ENCODE results near the gene NFE2. TPM values are rescaled to one million over a fixed set of nuclear protein-coding genes. Genes with fewer than 3 reads are reported as not detected.
"Not testable (repeated sequence)": the region's sequence is repeated elsewhere in the genome, so short reads cannot be mapped to it uniquely, and the experiment has no call there.

NFE2 gene
- total RNA-seq, 1 donor from 2014 or later = 0.45 TPM

DNA sequence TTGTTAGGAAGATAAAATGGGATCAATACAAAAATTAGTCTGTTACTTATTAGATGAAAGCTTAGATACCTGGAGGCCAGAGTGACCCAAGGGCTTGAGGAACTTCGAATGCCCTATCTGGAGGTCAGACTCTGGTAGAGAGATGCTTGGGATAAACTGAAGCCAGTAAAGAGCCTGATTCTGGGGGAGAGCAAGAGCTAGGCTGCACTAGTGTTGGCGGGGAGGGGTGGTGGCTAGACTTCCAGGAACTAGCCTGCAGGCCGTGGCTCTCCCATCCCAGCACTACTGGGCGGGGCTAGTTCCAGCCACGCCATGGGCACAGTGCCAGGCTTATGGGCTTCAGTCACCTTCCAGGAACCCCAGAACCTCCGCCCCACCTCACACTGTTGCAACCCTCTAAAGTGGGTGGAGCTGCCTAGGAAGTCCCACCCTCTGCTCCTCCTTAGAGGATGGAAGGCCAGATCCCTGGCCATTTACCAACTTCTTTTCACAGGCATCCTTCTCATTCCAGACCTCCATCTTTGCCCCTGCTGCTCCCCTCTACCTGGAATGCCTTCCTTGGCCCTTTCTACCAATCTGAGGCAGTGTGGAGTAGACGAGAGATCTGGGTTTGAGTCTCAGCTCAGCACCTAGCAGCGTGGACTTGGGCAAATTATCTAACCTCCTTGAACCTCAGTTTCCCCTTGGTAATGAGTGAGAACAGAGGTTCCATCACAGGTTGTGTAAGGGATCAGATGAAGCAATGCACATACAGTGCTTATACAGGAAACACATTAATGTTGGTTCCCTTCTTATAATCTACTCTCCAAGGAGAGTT is 6.3 kb upstream of the NFE2 start:
- DNase-seq (ENCODE audit: low read depth) = peak; percentile 94

DNA sequence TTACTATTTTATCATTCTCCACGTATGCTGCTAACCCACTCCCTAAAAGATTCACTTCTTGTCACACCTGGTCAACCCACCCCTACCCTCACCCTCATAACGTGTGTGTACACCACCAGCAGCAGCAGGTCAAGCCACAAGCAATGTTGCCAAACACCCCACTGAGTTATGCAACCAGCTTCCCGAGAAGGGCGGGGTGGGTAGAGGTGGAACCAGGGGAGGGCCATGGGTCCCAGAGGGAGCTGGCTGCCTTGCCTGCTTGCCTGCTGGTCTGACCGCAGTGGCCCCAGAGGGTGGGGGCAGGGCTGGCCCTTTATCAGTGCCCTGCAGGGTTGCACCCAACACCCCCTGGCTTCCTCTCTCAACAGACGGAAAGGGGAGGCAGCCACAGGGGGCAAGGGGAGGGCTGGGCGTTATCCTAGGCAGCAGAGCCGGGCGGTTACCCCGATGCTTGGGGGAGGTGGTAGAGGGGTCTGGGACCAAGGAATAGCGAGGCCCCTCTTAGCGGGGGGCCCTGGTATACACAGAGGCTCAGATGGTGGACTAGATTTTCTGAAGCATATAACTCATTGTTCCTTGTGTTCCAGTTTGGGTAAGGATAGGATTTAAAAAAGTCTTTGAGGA is 3.5 kb upstream of the NFE2 start:
- DNase-seq (ENCODE audit: low read depth) = peak; percentile 81

DNA sequence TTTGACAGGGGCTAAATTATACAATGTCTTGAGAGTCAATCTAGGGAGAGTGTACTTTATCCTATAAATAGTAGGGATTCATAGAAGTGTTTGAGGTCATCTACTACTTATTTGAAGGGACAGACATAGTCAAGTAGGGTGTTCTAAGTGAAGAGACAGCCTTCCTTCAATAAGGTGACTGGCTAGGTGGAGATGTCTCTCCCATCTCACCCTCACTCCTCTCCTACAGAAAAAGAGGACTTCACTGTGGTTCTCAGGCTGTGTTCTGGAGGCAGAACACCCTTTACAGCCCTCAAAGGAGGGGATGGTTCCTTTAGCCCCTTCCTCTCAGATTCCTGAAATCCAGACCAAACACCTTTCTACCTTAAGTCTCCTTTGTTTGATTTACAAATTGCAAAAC is 2.8 kb upstream of the NFE2 start:
- DNase-seq (ENCODE audit: low read depth) = no peak

DNA sequence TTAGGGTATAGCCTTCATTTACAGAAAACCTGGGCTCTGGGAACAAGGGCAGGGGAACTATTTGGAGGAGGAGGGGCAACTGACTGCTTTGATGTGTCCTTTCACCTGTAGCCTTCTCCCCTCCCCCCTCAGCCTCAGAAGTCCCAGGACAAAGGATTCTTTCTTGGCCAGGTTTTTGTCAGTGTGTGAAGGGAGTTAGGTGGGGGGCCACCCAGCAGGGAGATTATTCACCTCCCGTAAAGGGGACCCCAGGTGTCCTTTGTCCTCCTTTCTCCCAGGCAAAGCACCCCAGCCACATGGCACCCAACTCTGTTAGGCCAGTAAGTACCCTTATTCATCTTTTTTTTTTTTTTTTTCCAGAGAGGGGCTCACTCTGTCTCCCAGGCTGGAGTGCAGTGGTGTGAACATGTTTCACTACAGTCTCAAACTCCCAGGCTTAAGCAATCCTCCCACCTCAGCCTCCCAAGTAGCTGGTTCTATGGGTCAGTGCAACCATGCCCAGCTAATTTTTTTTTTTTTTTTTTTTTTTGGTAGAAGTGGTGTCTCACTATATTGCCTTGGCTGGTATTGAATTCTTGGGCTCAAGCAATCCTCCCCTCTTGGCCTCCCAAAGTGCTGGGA is 723 bp upstream of the NFE2 start:
- no peak for DNase-seq (ENCODE audit: low read depth)

DNA sequence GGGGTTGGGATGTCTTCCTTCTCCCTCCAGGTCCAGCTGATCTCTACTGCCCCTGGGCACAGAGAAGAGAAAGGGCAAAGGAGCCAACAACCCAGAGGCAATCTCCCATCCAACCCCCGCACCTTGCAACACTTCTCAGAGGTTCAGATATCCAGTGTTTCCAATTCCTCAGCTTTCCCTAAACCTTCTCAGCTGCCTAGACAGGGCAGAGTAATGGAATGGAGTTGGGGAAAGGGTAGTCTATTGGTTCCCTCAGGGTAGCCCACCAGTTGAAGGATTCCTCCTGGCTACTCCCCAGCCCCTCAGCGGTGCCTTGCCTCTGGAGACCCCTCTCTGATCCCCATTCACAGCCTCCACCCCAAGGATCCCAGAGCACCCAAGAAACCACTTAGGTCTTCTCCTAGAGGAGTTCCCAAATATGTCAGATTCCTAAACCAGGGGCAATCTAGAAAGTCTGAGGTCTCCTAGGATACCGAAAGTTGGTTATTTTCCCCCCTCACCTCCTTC is 537 bp downstream of the NFE2 start:
- no peak for DNase-seq (ENCODE audit: low read depth)

DNA sequence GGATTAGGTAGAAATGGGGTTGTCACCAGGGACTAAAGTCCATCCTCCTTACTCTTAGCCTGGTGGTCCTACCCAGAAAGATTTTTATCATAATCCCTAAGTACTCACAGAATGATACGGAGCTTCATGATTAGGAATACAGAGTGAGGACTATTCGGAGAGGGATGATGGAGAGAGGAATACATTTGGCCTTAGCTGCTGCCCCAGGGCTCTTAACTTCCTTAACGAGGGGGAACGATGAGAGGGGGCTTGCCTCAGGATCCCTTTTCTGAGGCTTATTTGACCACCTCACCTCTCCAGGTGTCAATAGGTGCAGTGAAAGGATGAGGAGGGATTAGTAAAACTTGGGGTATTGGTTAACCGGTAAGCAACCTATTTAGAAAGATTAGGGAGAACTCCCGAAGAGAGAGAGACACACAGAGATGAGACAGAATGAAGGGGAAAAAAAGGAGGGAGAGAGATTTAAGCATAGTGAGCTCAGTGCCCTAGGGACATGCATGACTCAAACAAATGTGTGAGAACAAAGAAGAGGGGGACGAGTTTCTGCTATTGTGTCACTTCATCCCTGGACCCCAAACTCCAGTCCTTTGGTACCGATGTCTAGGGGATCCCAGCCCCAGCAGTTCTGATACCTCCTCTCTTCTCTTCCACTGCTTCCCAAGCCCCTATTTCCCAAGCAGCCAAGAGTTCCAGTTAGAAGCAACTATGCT is 1.1 kb downstream of the NFE2 start:
- DNase-seq (ENCODE audit: low read depth) = no peak

DNA sequence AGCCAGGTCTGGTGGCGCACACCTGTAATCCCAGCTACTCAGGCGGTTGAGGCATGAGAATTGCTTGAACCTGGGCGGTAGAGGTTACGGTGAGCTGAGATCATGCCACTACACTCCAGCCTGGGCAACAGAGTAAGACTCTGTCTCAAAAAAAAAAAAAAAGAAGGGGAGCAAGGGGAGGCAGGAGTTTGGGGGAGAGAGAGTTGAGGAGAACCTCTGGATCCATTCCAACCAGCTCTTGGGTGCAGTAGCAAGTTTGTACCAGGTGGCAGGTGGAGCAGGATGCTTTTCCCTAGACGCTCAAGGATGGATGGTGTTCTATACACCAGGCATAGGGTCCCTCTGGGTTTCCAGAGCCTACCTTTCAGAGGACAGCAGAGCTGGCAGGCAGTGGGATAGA is 1.9 kb downstream of the NFE2 start:
- DNase-seq (ENCODE audit: low read depth) = no peak

DNA sequence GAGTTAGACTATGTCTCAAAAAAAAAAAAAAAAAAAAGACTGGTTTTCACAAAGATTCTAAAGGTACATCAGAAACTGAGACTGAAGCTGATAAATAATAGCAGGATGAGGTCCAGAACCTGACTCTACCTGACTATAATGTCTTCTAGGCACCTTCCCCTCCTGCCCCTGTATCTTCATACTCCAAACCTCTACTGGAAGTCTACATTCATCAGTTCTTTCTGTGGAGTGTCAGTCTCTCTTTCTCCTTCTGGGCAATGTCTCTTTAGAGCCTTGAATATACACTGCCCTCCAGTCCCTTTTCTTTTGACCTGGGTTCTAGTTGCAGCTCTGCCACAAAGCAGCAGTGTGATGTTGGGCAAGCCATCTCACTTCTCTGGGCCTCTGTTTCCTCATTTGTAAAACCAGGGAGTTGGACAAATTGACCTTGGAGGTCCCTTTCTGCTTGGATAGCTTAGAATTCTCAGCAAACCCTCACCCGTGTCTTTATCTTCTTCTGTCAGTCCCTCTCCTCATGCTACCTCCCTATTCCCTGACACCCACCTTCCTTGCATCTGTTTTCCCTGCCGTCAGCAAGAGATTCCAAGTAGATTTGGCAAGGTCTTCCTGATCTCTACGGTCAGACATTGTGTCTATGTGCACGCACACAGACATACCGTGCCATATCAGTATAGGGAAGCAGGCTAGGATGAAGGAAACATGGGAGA is 4.3 kb downstream of the NFE2 start:
- DNase-seq (ENCODE audit: low read depth) = no peak

DNA sequence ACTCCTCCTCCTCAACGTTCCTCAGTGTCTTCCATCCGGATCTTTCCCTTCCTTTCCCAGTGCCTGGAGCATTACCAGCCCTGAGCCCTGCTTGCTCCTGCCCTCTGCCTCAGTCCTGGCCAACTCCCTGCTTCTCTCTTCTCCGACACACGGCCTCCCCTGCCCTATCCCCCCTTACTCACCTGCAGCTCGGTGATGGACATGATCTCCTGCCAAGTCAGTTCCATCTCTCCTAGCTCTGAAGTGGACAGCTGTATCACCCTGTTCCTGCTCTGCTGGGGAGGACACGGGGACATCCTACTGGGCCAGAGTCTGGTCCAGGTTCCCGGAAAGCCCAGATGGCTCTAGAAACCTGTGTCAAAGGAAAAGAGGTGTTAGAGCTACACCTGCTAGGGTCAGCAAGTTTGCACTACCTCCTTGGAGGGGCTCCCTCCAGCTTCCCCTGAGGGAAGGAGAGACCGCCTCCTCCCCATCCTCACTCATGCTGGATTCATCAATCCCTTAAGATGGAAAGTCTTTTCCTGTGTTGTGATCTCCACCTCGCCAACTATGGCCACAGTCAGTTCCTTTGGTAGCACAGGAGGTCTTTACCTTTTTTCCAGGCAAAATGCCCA is 5.8 kb downstream of the NFE2 start:
- no peak for DNase-seq (ENCODE audit: low read depth)

DNA sequence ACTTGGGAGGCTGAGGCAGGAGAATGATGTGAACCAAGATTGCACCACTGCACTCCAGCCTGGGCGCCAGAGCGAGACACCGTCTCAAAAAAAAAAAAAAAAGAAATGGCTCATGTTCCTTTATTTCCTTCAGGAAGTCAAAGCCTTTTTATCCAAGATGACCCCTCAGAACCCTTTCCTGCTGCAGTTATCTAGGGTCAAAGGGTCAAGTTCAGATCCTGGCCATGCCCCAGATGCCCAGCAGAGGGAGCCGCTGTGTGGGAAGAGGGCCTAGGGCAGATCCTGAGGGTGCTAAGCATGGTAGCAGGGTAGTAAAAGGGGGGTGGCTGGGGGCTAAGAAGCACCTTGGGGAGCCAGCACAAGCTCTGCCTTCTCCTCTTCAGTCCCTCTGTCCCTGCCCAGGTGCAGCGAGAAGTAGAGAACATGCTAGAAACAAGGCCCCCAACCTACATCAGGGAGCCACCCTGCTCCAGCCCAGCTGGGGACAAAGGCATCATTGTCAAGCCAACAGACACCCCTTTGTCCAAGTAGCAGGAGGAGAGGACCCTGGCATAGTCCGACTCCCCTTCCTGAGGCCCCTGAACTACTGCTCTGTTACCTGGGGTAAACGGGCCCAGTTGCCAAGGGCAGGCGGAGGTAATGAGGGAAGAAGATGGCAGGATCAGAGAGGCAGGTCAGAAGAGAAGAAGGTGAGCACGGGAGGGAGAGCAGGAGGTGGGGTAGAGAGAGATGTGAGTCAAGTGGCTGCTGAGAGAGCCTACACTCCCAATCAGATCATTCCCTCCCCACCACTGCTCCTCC is 6.5 kb downstream of the NFE2 start:
- no peak for DNase-seq (ENCODE audit: low read depth)

DNA sequence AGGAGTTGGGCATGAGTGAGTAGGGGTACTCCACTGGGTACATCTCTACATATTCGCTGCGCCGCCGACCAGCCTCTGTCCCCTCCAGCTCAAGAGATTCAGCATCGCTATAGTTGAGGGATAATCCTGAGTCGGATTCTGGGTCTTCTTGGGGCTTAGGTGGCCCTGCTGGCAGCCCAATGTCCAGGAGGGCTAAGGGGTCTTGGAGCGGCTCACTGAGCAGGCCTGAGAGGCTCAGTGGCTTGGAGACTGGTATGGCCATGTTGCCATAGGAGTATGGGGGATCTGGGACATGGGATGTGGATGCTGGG is 7.9 kb downstream of the NFE2 start:
- no peak for DNase-seq (ENCODE audit: low read depth)

DNA sequence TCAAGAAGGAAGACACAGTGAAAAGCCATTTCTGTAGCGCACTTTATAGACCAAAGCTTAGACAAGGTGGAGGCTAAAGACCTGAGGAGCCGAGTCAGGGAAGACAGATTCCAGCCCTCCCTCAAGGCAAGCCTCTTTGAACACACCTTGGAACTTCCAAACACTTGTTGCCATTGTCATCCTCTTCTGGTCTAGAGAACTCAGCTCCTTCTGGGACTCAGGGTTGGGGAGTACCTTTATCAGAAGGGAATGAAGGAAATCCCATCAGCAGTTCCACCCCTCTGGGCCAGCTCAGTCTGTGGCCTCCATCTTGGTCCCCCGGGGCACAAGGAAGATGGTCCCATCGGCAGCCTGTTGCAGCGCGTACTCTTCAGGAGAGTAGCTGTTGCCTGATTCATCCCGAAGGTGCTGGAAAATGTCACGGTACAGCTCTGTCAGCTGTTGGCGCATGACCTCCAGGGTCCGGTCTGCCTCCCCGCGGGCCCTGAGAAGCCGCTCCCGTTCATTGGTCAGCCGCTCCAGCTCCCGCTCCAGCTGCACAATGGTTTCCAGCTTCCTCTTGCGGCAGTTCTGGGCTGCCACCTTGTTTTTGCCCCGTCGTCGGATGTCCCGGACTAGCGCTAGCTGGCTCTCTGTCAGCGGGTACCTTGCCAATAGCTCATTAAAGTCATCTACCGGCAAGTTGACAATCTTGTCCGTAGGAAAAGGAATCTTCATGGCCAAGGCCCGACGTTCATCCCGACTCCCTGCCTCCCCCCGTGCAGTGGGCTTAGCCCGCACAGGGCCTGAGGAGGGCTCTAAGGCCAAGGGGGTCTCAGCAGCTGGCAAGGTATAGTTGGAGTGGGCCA is 8.5 kb downstream of the NFE2 start:
- DNase-seq (ENCODE audit: low read depth) = no peak

DNA sequence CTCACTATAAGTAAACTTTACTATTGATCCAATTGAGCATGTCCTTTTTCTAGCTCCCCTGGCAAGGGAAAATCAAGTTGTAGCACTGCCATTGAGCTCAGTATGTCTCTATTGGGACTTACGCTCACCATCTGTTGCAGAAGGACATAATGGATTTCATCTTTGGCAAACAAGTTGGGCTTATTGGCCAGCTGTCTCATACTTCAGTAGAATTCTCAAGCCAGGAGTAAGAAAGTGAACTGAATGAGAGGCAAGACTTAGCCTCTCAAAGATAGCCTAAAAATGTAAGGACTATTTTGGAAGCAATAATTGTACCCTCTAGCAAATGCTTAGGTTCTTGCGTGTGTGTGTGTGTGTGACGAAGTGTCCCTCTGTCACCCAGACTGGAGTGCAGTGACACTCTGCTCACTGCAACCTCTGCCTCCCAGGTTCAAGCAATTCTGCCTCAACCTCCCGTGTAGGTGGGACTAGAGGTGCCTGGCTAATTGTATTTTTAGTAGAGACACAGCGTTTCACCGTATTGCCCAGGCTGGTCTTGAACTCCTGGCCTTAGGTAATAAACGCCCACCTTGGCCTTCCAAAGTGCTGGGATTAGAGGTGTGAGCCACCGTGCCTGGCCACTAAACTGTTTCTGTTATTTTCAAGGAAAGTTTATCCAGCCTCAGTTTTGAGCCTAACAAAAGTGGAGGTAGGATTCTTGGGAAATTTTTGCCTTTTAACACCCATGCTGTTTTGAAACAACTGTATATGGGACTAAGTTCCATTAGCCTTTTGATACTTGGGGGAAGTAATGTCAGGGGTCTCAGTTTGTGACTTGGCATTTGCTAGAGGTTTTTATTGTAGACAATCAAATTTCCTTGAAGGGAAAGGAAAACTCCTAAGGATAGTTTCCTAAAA is 13.3 kb downstream of the NFE2 start:
- DNase-seq (ENCODE audit: low read depth) = no peak

DNA sequence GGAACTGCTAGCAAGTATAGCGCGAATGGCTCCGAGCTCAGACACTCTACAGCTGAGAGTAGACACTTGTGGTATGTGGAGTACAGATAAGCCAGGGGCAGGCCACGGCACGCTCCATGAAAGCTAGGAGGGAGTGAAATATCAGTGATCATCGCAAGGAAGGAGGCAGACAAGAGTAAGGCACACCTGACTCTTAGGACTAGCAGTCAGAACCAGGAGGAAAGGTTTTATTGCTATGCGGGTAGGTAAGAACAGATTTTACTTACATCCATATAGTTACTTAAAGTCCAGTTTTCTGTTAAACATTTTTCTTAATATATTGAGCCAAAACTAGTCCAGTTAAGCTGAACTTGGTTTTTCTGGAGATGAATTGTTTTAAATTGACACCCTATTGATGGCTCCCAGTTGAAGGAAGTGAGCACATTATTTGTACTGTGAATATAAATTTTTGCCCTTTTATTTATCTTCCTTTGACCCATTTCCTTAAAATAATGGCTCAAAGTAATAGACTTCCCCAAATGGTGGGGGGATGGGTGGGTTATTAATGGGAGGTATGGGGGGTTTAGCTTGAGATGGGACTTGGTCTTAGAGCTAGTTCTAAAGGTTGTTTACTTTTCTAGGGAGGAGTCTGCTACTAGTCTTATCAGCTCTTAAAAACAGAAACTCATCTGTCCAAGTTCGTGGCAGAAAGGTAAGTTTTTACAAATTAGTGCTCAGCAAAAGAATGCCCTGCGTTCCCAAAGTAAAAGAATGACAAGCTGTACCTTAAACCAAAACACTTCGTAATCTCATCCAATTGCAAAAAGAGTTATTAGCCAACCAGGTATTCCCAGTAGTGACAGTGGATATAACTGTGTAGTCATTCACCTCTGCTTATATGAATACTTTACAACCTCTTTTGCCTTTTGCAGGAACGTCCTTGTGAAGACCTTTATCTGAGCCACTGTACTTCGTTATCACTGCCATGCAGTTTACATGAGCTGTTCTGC is 14.5 kb downstream of the NFE2 start:
- DNase-seq (ENCODE audit: low read depth) = no peak

DNA sequence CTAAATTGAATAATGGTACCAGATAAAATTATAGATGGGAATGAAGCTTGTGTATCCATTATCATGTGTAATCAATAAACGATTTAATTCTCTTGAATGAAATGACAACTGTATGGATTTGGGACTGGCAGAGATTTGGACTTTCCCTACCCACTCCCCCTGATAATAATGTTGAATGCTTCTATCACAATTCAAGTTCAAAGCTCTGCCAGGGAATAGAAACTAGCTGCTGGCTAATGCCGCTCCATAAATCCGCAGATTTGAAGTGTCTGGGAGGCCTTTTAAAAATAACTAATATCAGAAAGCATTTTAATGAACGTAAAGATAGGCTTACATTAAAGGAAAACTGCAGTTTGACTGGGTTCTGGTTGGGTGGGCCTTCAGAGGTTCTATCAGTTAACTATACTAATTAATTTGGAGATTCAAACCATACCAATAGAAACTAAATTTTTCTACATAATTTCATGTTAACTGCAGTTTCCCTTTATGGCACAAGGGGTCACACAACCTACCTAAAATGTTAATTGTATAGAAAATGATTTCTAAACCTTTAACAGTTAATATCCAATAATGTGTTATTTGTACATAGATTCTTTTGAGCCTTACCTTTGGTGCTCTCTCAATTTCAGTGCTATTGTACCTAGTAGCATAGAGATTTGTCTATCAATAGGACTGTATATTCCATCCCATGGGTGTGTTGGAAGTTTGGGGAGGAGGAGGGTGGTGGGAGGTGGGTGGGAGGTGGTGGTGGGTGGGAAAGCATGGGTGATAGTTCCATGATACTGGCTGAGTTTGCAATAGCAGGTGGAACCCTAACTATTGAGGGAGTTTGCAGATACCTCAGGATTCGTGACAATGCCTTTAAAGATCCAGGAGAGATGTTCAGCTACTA is 15.4 kb downstream of the NFE2 start:
- DNase-seq (ENCODE audit: low read depth) = no peak

DNA sequence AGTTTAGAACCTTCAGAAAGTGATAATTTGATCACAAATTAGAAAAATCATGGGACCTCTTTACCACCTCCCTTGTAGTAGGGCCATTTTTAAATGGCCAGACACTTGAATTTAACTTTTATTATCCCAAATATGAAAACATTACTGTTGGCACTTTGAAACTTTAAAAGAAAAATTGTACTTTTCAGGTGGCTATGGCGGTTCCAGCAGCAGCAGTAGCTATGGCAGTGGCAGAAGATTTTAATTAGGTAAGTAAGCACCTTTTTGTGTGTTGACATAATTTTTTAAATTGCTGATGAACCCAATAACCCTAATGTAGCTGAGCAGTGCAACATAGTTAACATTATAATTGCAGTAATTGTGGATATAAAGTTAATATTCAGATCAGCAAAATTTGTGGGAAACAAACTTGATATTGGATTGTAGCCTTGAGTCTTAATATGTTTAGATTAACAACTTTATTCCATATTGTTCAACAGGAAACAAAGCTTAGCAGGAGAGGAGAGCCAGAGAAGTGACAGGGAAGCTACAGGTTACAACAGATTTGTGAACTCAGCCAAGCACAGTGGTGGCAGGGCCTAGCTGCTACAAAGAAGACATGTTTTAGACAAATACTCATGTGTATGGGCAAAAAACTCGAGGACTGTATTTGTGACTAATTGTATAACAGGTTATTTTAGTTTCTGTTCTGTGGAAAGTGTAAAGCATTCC is 16.6 kb downstream of the NFE2 start:
- DNase-seq (ENCODE audit: low read depth) = not testable (repeated sequence)

All from renal cortical epithelial cell (primary cell).